ENCODE measurements around the gene ZKSCAN4. TPM values are rescaled to one million over a fixed set of nuclear protein-coding genes. Genes with fewer than 3 reads are reported as not detected.

Gene ZKSCAN4
- total RNA-seq, 1 experiment from 2014 or later = 4.6 TPM

- in situ Hi-C loops (cut with HindIII; ENCODE audit: low pct_unique_long_range_greater_than_20kb, low sequenced_read_pairs) = no loop called here
- DNase-seq (ENCODE audit: low read depth, low spot score) = peak; percentile 57
Observed at GRCh38 chr6:28218312-28219248, 33.5 kb downstream of the ZKSCAN4 start.

GRCh38 chr6:28217890-28218289 is 34.2 kb downstream of the ZKSCAN4 start:
- no peak for DNase-seq (ENCODE audit: low read depth, low spot score)
- in situ Hi-C loops (cut with HindIII; ENCODE audit: low pct_unique_long_range_greater_than_20kb, low sequenced_read_pairs) = no loop called here

- in situ Hi-C loops (cut with HindIII; ENCODE audit: low pct_unique_long_range_greater_than_20kb, low sequenced_read_pairs) = no loop called here
- no peak for DNase-seq (ENCODE audit: low read depth, low spot score)
Observed at GRCh38 chr6:28215425-28215824, 36.6 kb downstream of the ZKSCAN4 start.

DNA sequence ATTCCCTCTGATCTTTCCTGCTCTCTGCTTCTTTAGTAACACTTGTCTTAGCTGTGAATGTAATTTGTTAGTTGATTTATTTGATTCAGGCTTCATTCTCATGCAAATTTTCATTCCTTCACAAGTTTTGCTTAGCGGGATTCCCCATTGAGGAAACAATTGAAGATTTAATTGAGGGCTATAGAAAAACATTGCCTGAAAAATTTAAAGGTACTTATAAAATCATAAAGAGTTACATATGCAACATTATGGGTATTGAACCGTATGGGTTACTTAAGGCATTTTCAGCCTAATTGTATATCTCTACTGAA is 38.9 kb downstream of the ZKSCAN4 start:
- no peak for DNase-seq (ENCODE audit: low read depth, low spot score)
- in situ Hi-C loops (cut with HindIII; ENCODE audit: low pct_unique_long_range_greater_than_20kb, low sequenced_read_pairs) = no loop called here

DNA sequence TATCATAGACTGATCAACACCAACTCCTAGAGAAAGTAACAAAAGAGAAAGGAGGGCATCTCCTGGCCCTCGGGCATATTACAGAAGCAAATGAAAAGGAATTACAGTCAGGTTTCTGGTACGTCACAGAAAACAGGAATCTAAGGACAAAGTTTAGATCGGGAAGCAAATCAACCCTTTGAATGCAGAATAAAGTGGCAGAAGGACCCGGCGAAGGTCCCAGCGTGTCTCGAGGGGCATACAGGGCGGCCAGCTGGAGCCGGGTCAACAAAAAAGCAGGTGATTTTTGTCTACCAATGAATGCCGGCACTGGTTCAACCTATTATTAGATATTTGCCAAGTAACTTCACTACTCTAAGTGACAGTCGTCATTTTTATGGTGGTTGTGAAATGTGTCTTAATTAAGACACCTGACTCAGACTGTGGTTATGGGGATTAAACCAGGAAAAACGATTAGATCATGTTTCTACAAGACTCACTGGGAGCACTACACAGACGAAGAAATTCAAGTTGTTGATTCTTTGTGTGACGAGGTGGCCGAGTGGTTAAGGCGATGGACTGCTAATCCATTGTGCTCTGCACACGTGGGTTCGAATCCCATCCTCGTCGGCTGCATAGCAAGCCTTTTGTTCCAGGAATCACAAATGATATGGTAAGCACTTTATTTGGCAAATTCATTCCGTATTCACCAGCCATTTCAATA is 39.4 kb downstream of the ZKSCAN4 start:
- in situ Hi-C loops (cut with HindIII; ENCODE audit: low pct_unique_long_range_greater_than_20kb, low sequenced_read_pairs) = no loop called here
- peak; percentile 88 for DNase-seq (ENCODE audit: low read depth, low spot score)

- no peak for DNase-seq (ENCODE audit: low read depth, low spot score)
- in situ Hi-C loops (cut with HindIII; ENCODE audit: low pct_unique_long_range_greater_than_20kb, low sequenced_read_pairs) = no loop called here
Observed at GRCh38 chr6:28211840-28212509, 40.1 kb downstream of the ZKSCAN4 start.

GRCh38 chr6:28209753-28210535 is 42.1 kb downstream of the ZKSCAN4 start:
- in situ Hi-C loops (cut with HindIII; ENCODE audit: low pct_unique_long_range_greater_than_20kb, low sequenced_read_pairs) = no loop called here
- DNase-seq (ENCODE audit: low read depth, low spot score) = no peak

GRCh38 chr6:28208111-28208659 is 43.9 kb downstream of the ZKSCAN4 start:
- in situ Hi-C loops (cut with HindIII; ENCODE audit: low pct_unique_long_range_greater_than_20kb, low sequenced_read_pairs) = no loop called here
- DNase-seq (ENCODE audit: low read depth, low spot score) = no peak

DNA sequence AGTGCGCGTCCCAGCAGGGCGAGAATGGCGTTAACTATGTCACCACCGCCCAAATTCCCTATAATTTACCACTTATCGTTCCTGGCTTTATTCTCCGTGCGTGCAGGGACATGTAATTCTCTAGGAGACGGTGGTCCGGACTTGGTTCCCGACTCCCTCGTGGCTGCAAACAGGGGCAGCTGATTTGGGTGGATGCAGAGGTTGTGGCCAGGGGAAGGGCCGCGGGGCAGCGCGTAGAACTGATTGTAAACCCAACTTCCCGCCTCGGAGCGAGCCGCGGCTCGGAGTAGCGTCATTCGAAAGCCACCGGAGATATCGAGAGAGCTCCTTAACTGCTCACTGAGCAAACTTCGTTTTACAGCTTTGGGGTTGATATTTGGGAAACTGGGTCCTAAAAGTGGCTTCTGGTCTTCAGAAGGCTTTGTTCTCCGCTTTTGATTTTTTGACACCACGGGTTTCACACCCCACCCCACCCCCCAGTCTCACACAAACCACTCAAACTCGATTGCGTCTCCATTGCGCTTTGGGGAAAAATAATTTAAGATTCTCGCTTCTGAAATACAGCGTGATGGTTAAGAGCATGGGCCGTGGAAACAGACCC is 44.5 kb downstream of the ZKSCAN4 start:
- in situ Hi-C loops (cut with HindIII; ENCODE audit: low pct_unique_long_range_greater_than_20kb, low sequenced_read_pairs) = no loop called here
- no peak for DNase-seq (ENCODE audit: low read depth, low spot score)

DNA sequence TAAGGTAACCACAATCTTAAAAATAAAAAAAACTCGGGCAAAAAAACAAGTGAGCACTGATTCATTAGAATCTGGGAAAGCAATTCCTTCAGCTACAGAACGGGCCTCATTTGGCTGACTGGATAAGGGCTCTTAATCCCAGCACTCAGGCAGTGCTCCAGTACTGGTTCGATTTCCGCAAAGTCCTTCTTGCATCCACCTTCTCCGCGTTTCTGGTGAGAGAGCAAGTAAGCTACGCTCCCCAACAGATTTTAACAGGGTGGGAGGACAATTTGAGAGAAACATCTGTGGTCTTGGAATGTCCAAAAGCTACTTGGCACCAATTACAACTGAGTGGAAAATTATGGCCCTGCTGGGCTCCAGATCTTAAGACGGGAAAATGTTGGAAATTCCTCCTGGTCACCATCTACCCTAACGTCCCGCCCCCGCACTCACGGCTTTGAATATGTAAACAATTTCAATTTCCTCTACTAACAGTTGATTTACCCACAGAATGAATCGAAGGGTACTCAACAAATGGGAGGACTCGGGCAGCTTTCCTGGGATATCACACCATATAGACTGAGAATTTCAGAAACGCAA is 45.0 kb downstream of the ZKSCAN4 start:
- DNase-seq (ENCODE audit: low read depth, low spot score) = no peak

GRCh38 chr6:28206527-28206926 is 45.5 kb downstream of the ZKSCAN4 start:
- in situ Hi-C loops (cut with HindIII; ENCODE audit: low pct_unique_long_range_greater_than_20kb, low sequenced_read_pairs) = no loop called here
- no peak for DNase-seq (ENCODE audit: low read depth, low spot score)

More for the DNA sequence above, 45.0 kb downstream of the ZKSCAN4 start:
- in situ Hi-C loops (cut with HindIII; ENCODE audit: low pct_unique_long_range_greater_than_20kb, low sequenced_read_pairs) = no loop called here

DNA sequence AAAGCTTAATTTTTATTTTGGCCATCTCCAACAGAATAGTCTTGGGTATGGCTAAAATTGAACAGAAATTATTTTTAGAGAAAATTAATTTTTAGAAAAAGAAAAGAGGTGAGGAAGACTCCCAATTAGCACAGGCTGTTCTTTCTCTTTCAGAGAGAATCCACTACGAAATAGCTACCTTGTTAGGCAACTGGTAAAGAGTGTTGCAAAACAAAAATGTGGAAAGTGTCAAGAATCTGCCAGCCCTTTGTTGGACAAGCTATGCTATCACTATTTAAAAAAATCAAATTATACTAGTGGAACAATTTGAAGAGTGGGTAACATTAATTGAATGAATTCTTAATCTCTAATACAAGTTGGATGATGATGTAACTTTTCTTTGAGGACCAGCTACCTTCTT is 46.2 kb downstream of the ZKSCAN4 start:
- in situ Hi-C loops (cut with HindIII; ENCODE audit: low pct_unique_long_range_greater_than_20kb, low sequenced_read_pairs) = no loop called here

GRCh38 chr6:28203201-28203600 is 48.9 kb downstream of the ZKSCAN4 start:
- in situ Hi-C loops (cut with HindIII; ENCODE audit: low pct_unique_long_range_greater_than_20kb, low sequenced_read_pairs) = no loop called here

More for the DNA sequence above, 46.2 kb downstream of the ZKSCAN4 start:
- DNase-seq (ENCODE audit: low read depth, low spot score) = no peak

DNA sequence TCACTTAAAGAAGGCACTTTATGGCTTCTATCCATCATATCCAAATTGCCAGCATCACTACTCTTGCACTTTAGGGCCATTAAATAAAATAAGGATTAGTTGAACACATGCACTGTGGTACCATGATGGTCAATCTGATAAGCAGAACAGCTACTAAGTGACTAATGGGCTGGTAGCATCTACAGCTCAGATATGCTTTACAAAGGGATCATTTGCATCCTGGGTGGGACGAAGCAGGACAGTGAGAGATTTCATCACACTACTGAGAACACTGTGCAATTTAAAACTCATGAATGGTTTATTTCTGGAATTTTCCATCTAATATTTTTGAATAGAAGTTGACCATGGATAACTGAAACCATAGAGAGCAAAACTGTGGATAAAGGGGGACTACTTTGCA is 52.0 kb downstream of the ZKSCAN4 start:
- DNase-seq (ENCODE audit: low read depth, low spot score) = no peak
- in situ Hi-C loops (cut with HindIII; ENCODE audit: low pct_unique_long_range_greater_than_20kb, low sequenced_read_pairs) = no loop called here

More at GRCh38 chr6:28203201-28203600, 48.9 kb downstream of the ZKSCAN4 start:
- DNase-seq (ENCODE audit: low read depth, low spot score) = no peak

Data from SK-MEL-5 (cell line).